Endothelial cell of umbilical vein (primary cell): Measurements from ENCODE around the gene TMEM135. TPM values are rescaled to one million over a fixed set of nuclear protein-coding genes. Genes with fewer than 3 reads are reported as not detected.

Experiments
- BruUV-seq: library from RNA; stranded (reverse); fragments of 400-500 nt; replicated peaks from 2 replicates; lab custom pipeline; 2021; lab: Mats Ljungman, UMichigan
- CTCF ChIA-PET: fragments of 300-600, 350-600 bp; sonication (Branson Sonifier 250); formaldehyde crosslinking; loops from one replicate; lab custom pipeline; 2021; ENCODE audit warnings: antibody characterized with exemption, inconsistent platforms; lab: Charles Lee
- POLR2A ChIA-PET: fragments of 300-600, 350-600 bp; sonication (Branson Sonifier 250); formaldehyde crosslinking; loops from one replicate; lab custom pipeline; 2021; ENCODE audit warnings: antibody characterized with exemption, inconsistent platforms; lab: Charles Lee
- DNase-seq: peaks from one replicate; pipeline ENCODE4 v3.0.0-alpha.2; 2011; ENCODE audit warnings: low read depth, low spot score
- FAIRE-seq: peaks from 2 replicates; lab custom pipeline; 2011; peaks lifted over from hg19 to GRCh38; lab: Jason Lieb, UNC
- H2AFZ ChIP-seq: 2 replicates; pipeline ENCODE4 v1.6.0; 2012; ENCODE audit warnings: low read depth, low read length, control low read depth, inconsistent platforms
- H3K27ac ChIP-seq: 2 replicates; pipeline ENCODE4 v1.5.1; 2011; ENCODE audit warnings: low read depth, mild to moderate bottlenecking, control low read depth, low read length, moderate library complexity; ENCODE audit not compliant: insufficient read depth
- H3K27me3 ChIP-seq, 2 experiments: 2 replicates each; pipeline versions ENCODE4 v1.6.0 to v1.6.1; 2011; ENCODE audit warnings: low read length in 2 of 2, mixed read lengths in 1 of 2; ENCODE audit not compliant: control insufficient read depth in 2 of 2, insufficient read depth in 2 of 2
- H3K36me3 ChIP-seq, 2 experiments: 2 replicates in 1 of 2; 3 replicates in 1 of 2; pipeline ENCODE4 v1.5.1; 2011; ENCODE audit warnings: low read length in 2 of 2, mild to moderate bottlenecking in 1 of 2, moderate library complexity in 1 of 2; ENCODE audit not compliant: control insufficient read depth in 2 of 2, insufficient read depth in 2 of 2; ENCODE audit errors: extremely low read depth in 1 of 2
- H3K4me1 ChIP-seq: 3 replicates; pipeline ENCODE4 v1.5.1; 2011; ENCODE audit warnings: mild to moderate bottlenecking, low read length; ENCODE audit not compliant: control insufficient read depth, insufficient read depth; ENCODE audit errors: extremely low read depth
- H3K4me2 ChIP-seq: 2 replicates; pipeline ENCODE4 v1.6.1; 2011; ENCODE audit warnings: low read length, control low read depth, mixed read lengths; ENCODE audit not compliant: insufficient read depth
- H3K4me3 ChIP-seq, 3 experiments: fragments of 200-600 bp in 1 of 3; sonication (generic), shearing (Covaris generic) in 1 of 3; replicated peaks in 1 of 3; 2 replicates each; pipeline ENCODE4 v1.5.1; 2011 to 2016; ENCODE audit warnings: control low read depth in 3 of 3, low read length in 3 of 3, mild to moderate bottlenecking in 2 of 3, inconsistent platforms in 1 of 3, low read depth in 1 of 3, moderate library complexity in 1 of 3; ENCODE audit not compliant: insufficient read depth in 1 of 3
- H3K79me2 ChIP-seq: 2 replicates; pipeline ENCODE4 v1.6.0; 2012; ENCODE audit warnings: low read length, inconsistent platforms; ENCODE audit not compliant: control insufficient read depth, insufficient read depth
- H3K9ac ChIP-seq: replicated peaks from 2 replicates; pipeline ENCODE3; 2011; ENCODE audit warnings: low read length, control low read depth; ENCODE audit not compliant: insufficient read depth; ENCODE audit errors: extremely low read depth
- H3K9me1 ChIP-seq: replicated peaks from 3 replicates; pipeline ENCODE4 v1.6.0; 2011; ENCODE audit warnings: mild to moderate bottlenecking, low read length; ENCODE audit not compliant: control insufficient read depth, insufficient read depth; ENCODE audit errors: extremely low read depth
- H3K9me3 ChIP-seq: replicated peaks from 2 replicates; pipeline ENCODE4 v1.5.1; 2012; ENCODE audit warnings: low read length, inconsistent platforms; ENCODE audit not compliant: control insufficient read depth, insufficient read depth
- H4K20me1 ChIP-seq: replicated peaks from 2 replicates; pipeline ENCODE3; 2011; ENCODE audit warnings: mild to moderate bottlenecking, low read length; ENCODE audit not compliant: control insufficient read depth, insufficient read depth; ENCODE audit errors: extremely low read depth
- EZH2 ChIP-seq: IDR thresholded peaks from 2 replicates; pipeline ENCODE4 v1.6.1; 2012; ENCODE audit warnings: borderline replicate concordance, low read depth, mild to moderate bottlenecking, moderate library complexity, low read length, inconsistent platforms; ENCODE audit not compliant: severe bottlenecking
- FOS ChIP-seq: IDR thresholded peaks from 2 replicates; pipeline ENCODE4 v1.6.1; 2011; ENCODE audit warnings: mild to moderate bottlenecking, low read length, moderate library complexity, borderline replicate concordance; ENCODE audit not compliant: insufficient read depth
- GATA2 ChIP-seq: IDR thresholded peaks from 2 replicates; pipeline ENCODE4 v1.7.0; 2011; ENCODE audit warnings: low read depth, mild to moderate bottlenecking, moderate library complexity, mixed read lengths, low read length; ENCODE audit not compliant: insufficient read length, insufficient read depth
- JUN ChIP-seq: IDR thresholded peaks from 2 replicates; pipeline ENCODE4 v1.6.1; 2011; ENCODE audit warnings: borderline replicate concordance, low read depth; ENCODE audit not compliant: insufficient read length, insufficient read depth
- MYC ChIP-seq: IDR thresholded peaks from one replicate; pipeline ENCODE4 v1.6.1; 2011; ENCODE audit warnings: mild to moderate bottlenecking, low read depth, low read length
- POLR2A ChIP-seq: IDR thresholded peaks from 2 replicates; pipeline ENCODE4 v1.6.1; 2012; ENCODE audit warnings: low read depth, mild to moderate bottlenecking, control low read depth, low read length
- POLR2AphosphoS5 ChIP-seq: IDR thresholded peaks from 2 replicates; pipeline ENCODE4 v1.6.1; 2012; ENCODE audit warnings: low read depth, mild to moderate bottlenecking, control low read depth, low read length, moderate library complexity; ENCODE audit not compliant: insufficient read depth
- dilution Hi-C: fragments of 300-500 bp; cut with MboI; formaldehyde crosslinking; loops from one replicate; pipeline ENCODE4 v1.15.0; 2019; ENCODE audit warnings: low sequenced_read_pairs; ENCODE audit not compliant: extremely low pct_ligation_motif_present
- intact Hi-C: fragments of 100-400 bp; cut with micrococcal nuclease; formaldehyde crosslinking; loops from one replicate; pipeline ENCODE4 v1.10.0; 2022
- polyA plus RNA-seq, 4 experiments: library from polyadenylated mRNA; depleted of rRNA in 3 of 4; stranded (reverse) in 3 of 4; unstranded in 1 of 4; fragments of >200 nt; gene quantifications; 2 replicates each; pipeline versions ENCODE4 v1.2.1 to v1.2.3, GENCODE V29; 2011 to 2012; ENCODE audit warnings: missing spikeins in 1 of 4
- total RNA-seq: library from RNA; stranded (reverse); gene quantifications from 2 replicates; pipeline ENCODE4 v1.2.3, GENCODE V29; 2021
- TF ChIP-seq, protein P1 (sequence below), 2 donors: IDR thresholded peaks; 1 replicate in 1 of 2; 2 replicates in 1 of 2; pipeline ENCODE4 v1.5.1; 2011; ENCODE audit warnings: low read length in 2 of 2, mild to moderate bottlenecking in 2 of 2, moderate library complexity in 2 of 2, control low read depth in 1 of 2, inconsistent platforms in 1 of 2, low read depth in 1 of 2; ENCODE audit not compliant: insufficient read depth in 1 of 2; ENCODE audit errors: extremely low read depth in 1 of 2
- TF ChIP-seq, protein P2 (sequence below): IDR thresholded peaks from 2 replicates; pipeline ENCODE4 v1.6.1; 2011; ENCODE audit not compliant: insufficient read depth, insufficient read length

The TMEM135 gene
- total and polyA plus RNA-seq, 2 donors (not counting 3 experiments of a cell fraction or from before 2014, with no cell fraction given), result 12.3 to 33.2 TPM

DNA sequence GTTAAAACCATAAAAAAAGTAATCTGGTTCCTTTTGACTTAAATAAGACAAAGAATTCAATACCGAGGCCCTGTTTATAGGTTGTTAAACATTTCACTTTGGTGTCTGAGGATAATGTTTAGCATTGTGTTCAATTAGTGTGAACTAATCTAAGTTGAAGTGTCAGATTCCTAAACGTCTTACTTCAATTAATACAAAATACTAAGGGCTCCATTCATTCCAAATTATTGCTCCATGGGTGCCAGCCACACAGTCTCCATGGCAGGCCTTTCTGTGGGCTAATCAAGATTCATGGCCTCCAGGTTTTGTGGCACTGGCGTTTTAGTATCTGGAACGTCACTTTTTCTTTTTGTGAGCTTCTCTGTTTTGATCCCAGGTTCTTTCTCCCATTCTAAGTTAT is 89.4 kb downstream of the TMEM135 start:
- Histone ChIP-seq H3K36me3 (no peaks in the 10 kb centered on the region), H3K27ac (no peak overlapping the region), H3K9ac (no peak overlapping the region), H2AFZ (no peak overlapping the region), H3K27me3 (no peaks in the 10 kb centered on the region), H3K79me2 (no peaks in the 10 kb centered on the region), H4K20me1 (no peaks in the 10 kb centered on the region), H3K9me3 (no peaks in the 10 kb centered on the region), H3K4me2 (no peak overlapping the region), H3K9me1 (no peaks in the 10 kb centered on the region), H3K4me3 (no peak overlapping the region), H3K4me1 (no peaks in the 10 kb centered on the region)
- intact Hi-C loops (no loop called here), dilution Hi-C loops (no loop called here)
- DNase-seq (no peak), FAIRE-seq (no peak)
- ChIA-PET POLR2A (no interaction called here), CTCF (no interaction called here)
- no peak for TF ChIP-seq JUN
- TF ChIP-seq EZH2, result no peak
- no peak for TF ChIP-seq MYC
- TF ChIP-seq FOS, result no peak
- TF ChIP-seq, protein P1, sequence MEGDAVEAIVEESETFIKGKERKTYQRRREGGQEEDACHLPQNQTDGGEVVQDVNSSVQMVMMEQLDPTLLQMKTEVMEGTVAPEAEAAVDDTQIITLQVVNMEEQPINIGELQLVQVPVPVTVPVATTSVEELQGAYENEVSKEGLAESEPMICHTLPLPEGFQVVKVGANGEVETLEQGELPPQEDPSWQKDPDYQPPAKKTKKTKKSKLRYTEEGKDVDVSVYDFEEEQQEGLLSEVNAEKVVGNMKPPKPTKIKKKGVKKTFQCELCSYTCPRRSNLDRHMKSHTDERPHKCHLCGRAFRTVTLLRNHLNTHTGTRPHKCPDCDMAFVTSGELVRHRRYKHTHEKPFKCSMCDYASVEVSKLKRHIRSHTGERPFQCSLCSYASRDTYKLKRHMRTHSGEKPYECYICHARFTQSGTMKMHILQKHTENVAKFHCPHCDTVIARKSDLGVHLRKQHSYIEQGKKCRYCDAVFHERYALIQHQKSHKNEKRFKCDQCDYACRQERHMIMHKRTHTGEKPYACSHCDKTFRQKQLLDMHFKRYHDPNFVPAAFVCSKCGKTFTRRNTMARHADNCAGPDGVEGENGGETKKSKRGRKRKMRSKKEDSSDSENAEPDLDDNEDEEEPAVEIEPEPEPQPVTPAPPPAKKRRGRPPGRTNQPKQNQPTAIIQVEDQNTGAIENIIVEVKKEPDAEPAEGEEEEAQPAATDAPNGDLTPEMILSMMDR (IDR thresholded peaks at IDR 0.05; ENCODE audit: extremely low read depth in 1 of 2, insufficient read depth in 1 of 2, low read depth in 1 of 2, low read length in 2 of 2), result no peak
- no peak for TF ChIP-seq GATA2
- no peak for TF ChIP-seq POLR2A
- TF ChIP-seq POLR2AphosphoS5, result no peak
- TF ChIP-seq, protein P2, sequence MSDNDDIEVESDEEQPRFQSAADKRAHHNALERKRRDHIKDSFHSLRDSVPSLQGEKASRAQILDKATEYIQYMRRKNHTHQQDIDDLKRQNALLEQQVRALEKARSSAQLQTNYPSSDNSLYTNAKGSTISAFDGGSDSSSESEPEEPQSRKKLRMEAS, result no peak
- BruUV-seq, result no TSS peak
